ENCODE results near the gene CENPC.
"Not testable (repeated sequence)": the region's sequence is repeated elsewhere in the genome, so short reads cannot be mapped to it uniquely, and the experiment has no call there.

The CENPC gene

GRCh38 chr4:67470871-67471270 is 74.4 kb downstream of the CENPC start:
- no peak for DNase-seq (ENCODE audit: extremely low read depth in 1 of 2, low read depth in 1 of 2)

GRCh38 chr4:67468830-67469229 is 76.5 kb downstream of the CENPC start:
- DNase-seq (ENCODE audit: extremely low read depth in 1 of 2, low read depth in 1 of 2) = no peak

- DNase-seq (ENCODE audit: extremely low read depth in 1 of 2, low read depth in 1 of 2) = no peak
These were observed 78.6 kb downstream of the CENPC start for GRCh38 chr4:67466751-67467150.

GRCh38 chr4:67465763-67466052 is 79.6 kb downstream of the CENPC start:
- DNase-seq (ENCODE audit: extremely low read depth in 1 of 2, low read depth in 1 of 2) = no peak

- DNase-seq (ENCODE audit: extremely low read depth in 1 of 2, low read depth in 1 of 2) = no peak
These were observed 80.1 kb downstream of the CENPC start for GRCh38 chr4:67465032-67465762.

- no peak for DNase-seq (ENCODE audit: extremely low read depth in 1 of 2, low read depth in 1 of 2)
These were observed 84.7 kb downstream of the CENPC start for GRCh38 chr4:67460574-67460973.

- DNase-seq (ENCODE audit: extremely low read depth in 1 of 2, low read depth in 1 of 2) = no peak
These were observed 86.1 kb downstream of the CENPC start for GRCh38 chr4:67459164-67459563.

GRCh38 chr4:67456577-67457196 is 88.6 kb downstream of the CENPC start:
- no peak for DNase-seq (ENCODE audit: extremely low read depth in 1 of 2, low read depth in 1 of 2)

- not testable (repeated sequence) for DNase-seq (ENCODE audit: extremely low read depth in 1 of 2, low read depth in 1 of 2)
These were observed 92.5 kb downstream of the CENPC start for GRCh38 chr4:67452846-67453205.

- no peak for DNase-seq (ENCODE audit: extremely low read depth in 1 of 2, low read depth in 1 of 2)
These were observed 93.0 kb downstream of the CENPC start for GRCh38 chr4:67452100-67452845.

GRCh38 chr4:67451464-67451863 is 93.8 kb downstream of the CENPC start:
- DNase-seq (ENCODE audit: extremely low read depth in 1 of 2, low read depth in 1 of 2) = no peak

GRCh38 chr4:67448621-67449020 is 96.7 kb downstream of the CENPC start:
- no peak for DNase-seq (ENCODE audit: extremely low read depth in 1 of 2, low read depth in 1 of 2)

GRCh38 chr4:67447873-67448272 is 97.4 kb downstream of the CENPC start:
- no peak for DNase-seq (ENCODE audit: extremely low read depth in 1 of 2, low read depth in 1 of 2)

- no peak for DNase-seq (ENCODE audit: extremely low read depth in 1 of 2, low read depth in 1 of 2)
These were observed 98.5 kb downstream of the CENPC start for GRCh38 chr4:67446811-67447210.

- DNase-seq (ENCODE audit: extremely low read depth in 1 of 2, low read depth in 1 of 2) = not testable (repeated sequence)
These were observed 99.4 kb downstream of the CENPC start for GRCh38 chr4:67445881-67446280.

GRCh38 chr4:67438975-67439374 is 106.3 kb downstream of the CENPC start:
- DNase-seq (ENCODE audit: extremely low read depth in 1 of 2, low read depth in 1 of 2) = no peak

GRCh38 chr4:67437974-67438713 is 107.2 kb downstream of the CENPC start:
- DNase-seq (ENCODE audit: extremely low read depth in 1 of 2, low read depth in 1 of 2) = no peak

GRCh38 chr4:67436742-67437141 is 108.6 kb downstream of the CENPC start:
- no peak for DNase-seq (ENCODE audit: extremely low read depth in 1 of 2, low read depth in 1 of 2)

- DNase-seq (ENCODE audit: extremely low read depth in 1 of 2, low read depth in 1 of 2) = no peak
These were observed 114.3 kb downstream of the CENPC start for GRCh38 chr4:67430989-67431388.

- DNase-seq (ENCODE audit: extremely low read depth in 1 of 2, low read depth in 1 of 2) = no peak
These were observed 116.5 kb downstream of the CENPC start for GRCh38 chr4:67428819-67429218.

All from stimulated activated CD8-positive, alpha-beta memory T cell treated with anti-CD3 and anti-CD28 coated beads, Interleukin-7, amount 100 ng/mL, for 48 hours (primary cell).